Neutrophil (primary cell): ENCODE results near the gene ATP6V0A1.
"Not testable (repeated sequence)": the region's sequence is repeated elsewhere in the genome, so short reads cannot be mapped to it uniquely, and the experiment has no call there.

Source experiments
- H3K27ac ChIP-seq: fragments of 200-600 bp; sonication (generic); 2 replicates; pipeline ENCODE4 v1.5.1; 2016; ENCODE audit warnings: mild to moderate bottlenecking, moderate library complexity
- H3K27me3 ChIP-seq: fragments of 200-600 bp; sonication (generic); 2 replicates; pipeline ENCODE4 v1.6.0; 2016; ENCODE audit warnings: mild to moderate bottlenecking
- H3K36me3 ChIP-seq: fragments of 200-600 bp; sonication (generic); 2 replicates; pipeline ENCODE4 v1.5.1; 2017
- H3K4me1 ChIP-seq, 2 experiments: fragments of 200-600 bp in 1 of 2; sonication (generic) in 1 of 2; 1 replicate in 1 of 2; 2 replicates in 1 of 2; pipeline versions ENCODE4 v1.5.1 to v1.6.1; 2013 to 2016; ENCODE audit warnings: low read depth in 1 of 2, low read length in 1 of 2, mild to moderate bottlenecking in 1 of 2, moderate library complexity in 1 of 2; ENCODE audit not compliant: control insufficient read depth in 1 of 2, insufficient read depth in 1 of 2
- H3K4me3 ChIP-seq, 2 experiments: fragments of 200-600 bp in 1 of 2; sonication (generic) in 1 of 2; 1 replicate in 1 of 2; 2 replicates in 1 of 2; pipeline ENCODE4 v1.5.1; 2013 to 2016; ENCODE audit warnings: low read depth in 1 of 2, low read length in 1 of 2, mild to moderate bottlenecking in 1 of 2, moderate library complexity in 1 of 2
- H3K9me3 ChIP-seq: fragments of 200-600 bp; sonication (generic); 2 replicates; pipeline ENCODE4 v1.5.1; 2016
- TF ChIP-seq, protein P1 (sequence below): fragments of 200-600 bp; sonication (generic); IDR thresholded peaks from 2 replicates; pipeline ENCODE4 v1.5.1; 2016; ENCODE audit warnings: antibody characterized with exemption

Gene ATP6V0A1

DNA sequence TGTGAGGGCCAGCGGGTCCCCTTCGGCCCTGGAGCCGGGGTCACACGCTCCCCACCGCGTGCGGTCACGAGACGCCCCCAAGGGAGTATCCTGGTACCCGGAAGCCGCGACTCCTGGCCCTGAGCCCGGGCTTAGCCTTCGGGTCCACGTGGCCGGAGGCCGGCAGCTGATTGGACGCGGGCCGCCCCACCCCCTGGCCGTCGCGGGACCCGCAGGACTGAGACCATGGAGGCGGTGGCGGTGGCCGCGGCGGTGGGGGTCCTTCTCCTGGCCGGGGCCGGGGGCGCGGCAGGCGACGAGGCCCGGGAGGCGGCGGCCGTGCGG is 77.3 kb downstream of the ATP6V0A1 start, which contains the start of gene NAGLU:
Gene NAGLU (plus strand): TSS at position 194 of the 324 bp plus-strand sequence. CDS start 32 bp downstream, at position 226.
- H3K27ac ChIP-seq: peak within 1 kb of the TSS; percentile 80
- peaks cover 23 to 25% of the 10 kb centered on the region in 2 experiments for H3K4me1 ChIP-seq
- TF ChIP-seq, protein P1, sequence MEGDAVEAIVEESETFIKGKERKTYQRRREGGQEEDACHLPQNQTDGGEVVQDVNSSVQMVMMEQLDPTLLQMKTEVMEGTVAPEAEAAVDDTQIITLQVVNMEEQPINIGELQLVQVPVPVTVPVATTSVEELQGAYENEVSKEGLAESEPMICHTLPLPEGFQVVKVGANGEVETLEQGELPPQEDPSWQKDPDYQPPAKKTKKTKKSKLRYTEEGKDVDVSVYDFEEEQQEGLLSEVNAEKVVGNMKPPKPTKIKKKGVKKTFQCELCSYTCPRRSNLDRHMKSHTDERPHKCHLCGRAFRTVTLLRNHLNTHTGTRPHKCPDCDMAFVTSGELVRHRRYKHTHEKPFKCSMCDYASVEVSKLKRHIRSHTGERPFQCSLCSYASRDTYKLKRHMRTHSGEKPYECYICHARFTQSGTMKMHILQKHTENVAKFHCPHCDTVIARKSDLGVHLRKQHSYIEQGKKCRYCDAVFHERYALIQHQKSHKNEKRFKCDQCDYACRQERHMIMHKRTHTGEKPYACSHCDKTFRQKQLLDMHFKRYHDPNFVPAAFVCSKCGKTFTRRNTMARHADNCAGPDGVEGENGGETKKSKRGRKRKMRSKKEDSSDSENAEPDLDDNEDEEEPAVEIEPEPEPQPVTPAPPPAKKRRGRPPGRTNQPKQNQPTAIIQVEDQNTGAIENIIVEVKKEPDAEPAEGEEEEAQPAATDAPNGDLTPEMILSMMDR: peak; percentile 28

DNA sequence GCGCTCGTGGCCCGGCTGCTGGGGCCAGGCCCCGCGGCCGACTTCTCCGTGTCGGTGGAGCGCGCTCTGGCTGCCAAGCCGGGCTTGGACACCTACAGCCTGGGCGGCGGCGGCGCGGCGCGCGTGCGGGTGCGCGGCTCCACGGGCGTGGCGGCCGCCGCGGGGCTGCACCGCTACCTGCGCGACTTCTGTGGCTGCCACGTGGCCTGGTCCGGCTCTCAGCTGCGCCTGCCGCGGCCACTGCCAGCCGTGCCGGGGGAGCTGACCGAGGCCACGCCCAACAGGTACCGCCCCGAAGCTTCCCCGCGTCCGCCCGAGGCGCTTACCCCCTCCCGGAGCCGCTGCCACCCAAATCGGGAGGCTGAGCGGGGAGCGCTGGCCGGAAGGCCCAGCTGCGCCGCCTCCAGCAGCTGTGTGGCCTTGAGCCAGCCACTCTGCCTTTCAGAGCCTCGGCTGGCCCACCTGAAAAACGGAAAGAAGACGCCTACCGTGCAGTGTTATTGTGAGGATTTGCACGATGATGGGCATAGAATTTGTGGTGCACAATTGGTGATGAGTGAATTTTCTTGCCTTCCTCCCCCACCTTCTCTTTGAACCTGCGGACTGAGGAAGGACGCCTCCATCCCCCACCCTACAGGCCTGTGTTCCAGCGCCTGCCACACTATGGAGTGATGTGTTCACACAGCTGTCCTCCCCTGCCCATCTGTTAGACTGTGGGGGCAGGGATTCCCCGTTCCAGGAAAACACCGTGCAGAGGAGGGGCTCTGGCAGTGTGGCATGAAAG is 77.9 kb downstream of the ATP6V0A1 start:
- TF ChIP-seq, protein P1: no peak
- Histone ChIP-seq H3K4me1 (peaks cover 20 to 22% of the 10 kb centered on the region in 2 experiments), H3K27ac (peak overlapping the region; percentile 80), H3K4me3 (peak overlapping the region; percentile 79 to 84), H3K27me3 (no peaks in the 10 kb centered on the region), H3K9me3 (no peaks in the 10 kb centered on the region), H3K36me3 (peaks cover 18% of the 10 kb centered on the region)

More for the DNA sequence above, 77.3 kb downstream of the ATP6V0A1 start, which contains the start of gene NAGLU:
- Histone ChIP-seq H3K36me3 (peaks cover 13% of the 10 kb centered on the region), H3K9me3 (no peaks in the 10 kb centered on the region), H3K4me3 (peak within 1 kb of the TSS; percentile 79 to 84), H3K27me3 (no peaks in the 10 kb centered on the region)

DNA sequence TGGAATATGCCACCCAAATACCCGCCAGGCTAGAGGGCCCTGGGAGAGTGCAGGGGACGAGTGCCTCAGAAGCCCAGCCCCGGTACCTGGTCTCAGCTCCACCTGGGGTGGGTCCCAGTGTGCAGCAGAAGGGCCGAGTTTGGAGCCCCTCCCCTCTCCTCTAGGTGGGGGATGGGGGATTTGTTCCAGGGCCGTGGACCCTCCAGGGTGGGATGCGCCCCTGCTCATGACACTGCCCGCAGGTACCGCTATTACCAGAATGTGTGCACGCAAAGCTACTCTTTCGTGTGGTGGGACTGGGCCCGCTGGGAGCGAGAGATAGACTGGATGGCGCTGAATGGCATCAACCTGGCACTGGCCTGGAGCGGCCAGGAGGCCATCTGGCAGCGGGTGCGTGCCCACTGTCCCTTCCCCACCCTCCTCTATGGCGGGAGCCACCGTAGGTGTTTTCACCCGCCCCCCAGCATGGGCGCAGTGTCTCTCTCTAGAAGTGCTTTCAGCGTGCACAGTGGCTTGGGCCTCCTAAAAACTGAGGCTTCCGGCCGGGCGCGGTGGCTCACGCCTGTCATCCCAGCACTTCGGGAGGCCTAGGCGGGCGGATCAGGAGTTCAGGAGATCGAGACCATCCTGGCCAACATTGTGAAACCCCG is 78.6 kb downstream of the ATP6V0A1 start:
- peaks cover 17 to 18% of the 10 kb centered on the region in 2 experiments for H3K4me1 ChIP-seq
- TF ChIP-seq, protein P1: no peak
- peak overlapping the region; percentile 79 to 83 for H3K4me3 ChIP-seq
- H3K27me3 ChIP-seq: no peaks in the 10 kb centered on the region
- peaks cover 24% of the 10 kb centered on the region for H3K36me3 ChIP-seq
- H3K9me3 ChIP-seq: no peaks in the 10 kb centered on the region
- peak overlapping the region; percentile 80 for H3K27ac ChIP-seq

GRCh38 chr17:42537826-42538451 is 79.3 kb downstream of the ATP6V0A1 start:
- Histone ChIP-seq H3K27ac (no peak overlapping the region), H3K27me3 (no peaks in the 10 kb centered on the region), H3K4me3 (no peak overlapping the region), H3K36me3 (peaks cover 31% of the 10 kb centered on the region), H3K4me1 (peaks cover 16 to 17% of the 10 kb centered on the region in 2 experiments), H3K9me3 (no peaks in the 10 kb centered on the region)
- TF ChIP-seq, protein P1: no peak

DNA sequence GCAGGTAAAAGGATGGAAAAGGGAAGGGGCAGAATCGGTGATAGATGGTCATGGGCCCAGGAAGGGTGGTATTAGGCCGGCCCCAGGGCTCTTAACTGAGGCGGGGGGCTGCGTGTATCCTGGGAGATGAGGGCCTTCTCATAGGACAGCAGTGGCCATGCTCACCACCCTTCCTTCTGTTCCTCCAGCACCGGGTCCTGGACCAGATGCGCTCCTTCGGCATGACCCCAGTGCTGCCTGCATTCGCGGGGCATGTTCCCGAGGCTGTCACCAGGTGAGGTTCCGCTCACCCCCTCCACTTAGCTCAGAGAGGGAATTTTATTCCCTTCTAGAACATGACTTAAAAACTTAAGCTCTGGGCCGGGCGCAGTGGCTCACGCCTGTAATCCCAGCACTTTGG is 79.8 kb downstream of the ATP6V0A1 start:
- Histone ChIP-seq H3K4me1 (peaks cover 16 to 17% of the 10 kb centered on the region in 2 experiments), H3K27me3 (no peaks in the 10 kb centered on the region), H3K4me3 (no peak overlapping the region), H3K36me3 (peaks cover 36% of the 10 kb centered on the region), H3K9me3 (no peaks in the 10 kb centered on the region), H3K27ac (no peak overlapping the region)
- TF ChIP-seq, protein P1: no peak

DNA sequence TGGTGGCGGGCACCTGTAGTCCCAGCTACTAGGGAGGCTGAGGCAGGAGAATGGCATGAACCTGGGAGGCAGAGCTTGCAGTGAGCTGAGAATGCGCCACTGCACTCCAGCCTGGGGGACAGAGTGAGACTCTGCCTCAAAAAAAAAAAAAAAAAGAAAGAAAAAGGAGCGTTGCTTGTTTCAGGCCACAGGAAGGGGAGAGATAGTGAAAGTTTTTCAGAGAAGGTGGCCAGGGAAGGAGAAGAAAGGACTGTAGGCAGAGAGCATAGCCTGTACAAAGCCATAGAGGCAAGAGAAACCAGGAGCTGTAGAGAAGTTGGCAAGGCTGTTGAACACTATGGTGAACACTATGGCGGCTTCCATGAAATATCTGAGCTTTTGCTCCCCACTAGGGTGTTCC is 81.9 kb downstream of the ATP6V0A1 start:
- H3K27me3 ChIP-seq, H3K9me3 ChIP-seq, H3K4me3 ChIP-seq, H3K27ac ChIP-seq: not testable (repeated sequence)
- Histone ChIP-seq H3K36me3 (peaks cover 50% of the 10 kb centered on the region), H3K4me1 (peaks cover 12 to 13% of the 10 kb centered on the region in 2 experiments)
